Upper lobe of left lung (tissue), 4 donors: ENCODE data around the gene FHIT.

ENCODE experiments used
- EP300 ChIP-seq, 4 donors: sonication (generic); formaldehyde crosslinking; IDR thresholded peaks; one replicate each; pipeline ENCODE4 v1.5.1; 2017; ENCODE audit warnings: antibody characterized with exemption in 4 of 4, control low read depth in 2 of 4
- POLR2A ChIP-seq, 4 donors: fragments of 450-650 bp; IDR thresholded peaks; one replicate each; pipeline ENCODE4 v1.5.1; 2016 to 2017; ENCODE audit warnings: antibody characterized with exemption in 4 of 4, mild to moderate bottlenecking in 2 of 4
- POLR2AphosphoS5 ChIP-seq, 2 donors: sonication (generic); formaldehyde crosslinking; IDR thresholded peaks; one replicate each; pipeline ENCODE4 v1.5.1; 2017; ENCODE audit warnings: antibody characterized with exemption in 2 of 2
- TF ChIP-seq, protein P1 (sequence below), 6 experiments: fragments of 450-650 bp in 4 of 6; fragments of 200-600 bp in 2 of 6; sonication (generic) in 2 of 6; IDR thresholded peaks; one replicate each; pipeline ENCODE4 v1.5.1; 2016 to 2019; ENCODE audit warnings: antibody characterized with exemption in 6 of 6

DNA sequence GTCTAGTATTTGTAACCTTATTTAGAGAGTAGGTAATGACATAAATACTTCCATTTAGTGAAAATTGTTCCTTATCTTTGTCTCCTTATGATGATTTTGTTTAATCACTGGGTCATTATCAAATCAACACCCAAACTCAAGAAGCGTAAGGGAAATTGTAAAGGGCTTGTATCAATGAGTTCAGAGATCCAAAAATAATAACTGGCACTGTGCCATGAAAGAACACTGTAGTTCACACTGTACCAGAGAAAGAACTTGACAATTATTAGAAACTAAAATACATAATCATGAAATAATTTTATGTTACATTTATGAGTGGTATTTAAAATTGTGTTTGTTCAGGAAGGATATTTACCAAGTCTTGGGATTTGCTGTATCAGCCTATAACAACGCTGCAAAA is 895.4 kb downstream of the FHIT start:
- TF ChIP-seq, protein P1, sequence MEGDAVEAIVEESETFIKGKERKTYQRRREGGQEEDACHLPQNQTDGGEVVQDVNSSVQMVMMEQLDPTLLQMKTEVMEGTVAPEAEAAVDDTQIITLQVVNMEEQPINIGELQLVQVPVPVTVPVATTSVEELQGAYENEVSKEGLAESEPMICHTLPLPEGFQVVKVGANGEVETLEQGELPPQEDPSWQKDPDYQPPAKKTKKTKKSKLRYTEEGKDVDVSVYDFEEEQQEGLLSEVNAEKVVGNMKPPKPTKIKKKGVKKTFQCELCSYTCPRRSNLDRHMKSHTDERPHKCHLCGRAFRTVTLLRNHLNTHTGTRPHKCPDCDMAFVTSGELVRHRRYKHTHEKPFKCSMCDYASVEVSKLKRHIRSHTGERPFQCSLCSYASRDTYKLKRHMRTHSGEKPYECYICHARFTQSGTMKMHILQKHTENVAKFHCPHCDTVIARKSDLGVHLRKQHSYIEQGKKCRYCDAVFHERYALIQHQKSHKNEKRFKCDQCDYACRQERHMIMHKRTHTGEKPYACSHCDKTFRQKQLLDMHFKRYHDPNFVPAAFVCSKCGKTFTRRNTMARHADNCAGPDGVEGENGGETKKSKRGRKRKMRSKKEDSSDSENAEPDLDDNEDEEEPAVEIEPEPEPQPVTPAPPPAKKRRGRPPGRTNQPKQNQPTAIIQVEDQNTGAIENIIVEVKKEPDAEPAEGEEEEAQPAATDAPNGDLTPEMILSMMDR (IDR thresholded peaks at IDR 0.05), result no peak
- TF ChIP-seq POLR2AphosphoS5 (IDR thresholded peaks at IDR 0.05) (no peak), POLR2A (IDR thresholded peaks at IDR 0.05) (no peak), EP300 (IDR thresholded peaks at IDR 0.05) (no peak)
